ENCODE measurements around the gene IFNL2.
"Not testable (repeated sequence)": the region's sequence is repeated elsewhere in the genome, so short reads cannot be mapped to it uniquely, and the experiment has no call there.

- TF ChIP-seq YY1 (IDR thresholded peaks at IDR 0.05; ENCODE audit: insufficient read depth, insufficient read length); ZNF274 (IDR thresholded peaks at IDR 0.05; ENCODE audit: low read depth, low read length): not testable (repeated sequence)
Measured at GRCh38 chr19:39219108-39219507, 49.1 kb upstream of the IFNL2 start.

Measured in NT2/D1 (cell line).